ENCODE results near the gene FBXL7. TPM values are rescaled to one million over a fixed set of nuclear protein-coding genes. Genes with fewer than 3 reads are reported as not detected.

The FBXL7 gene
- total RNA-seq, 1 experiment from 2014 or later: not detected

- ChIA-PET POLR2A (ENCODE audit: unreplicated experiment) (no interaction called here), CTCF (no interaction called here)
- Histone ChIP-seq H2AFZ (no peak overlapping the region), H3K36me3 (ENCODE audit: low read depth) (no peaks in the 10 kb centered on the region), H4K20me1 (ENCODE audit: insufficient read depth) (no peaks in the 10 kb centered on the region), H3K9me2 (ENCODE audit: insufficient read depth) (no peaks in the 10 kb centered on the region), H3F3A (ENCODE audit: insufficient read depth, low read depth) (no peaks in the 10 kb centered on the region), H3K79me2 (ENCODE audit: low read depth) (no peaks in the 10 kb centered on the region), H3K27ac (no peak overlapping the region), H3K9me3 (ENCODE audit: insufficient read depth, low read depth) (no peaks in the 10 kb centered on the region), H3K27me3 (ENCODE audit: insufficient read depth, low read depth) (peaks cover 8% of the 10 kb centered on the region; the same call in 1 of the 2 replicates), H3K4me3 (no peak overlapping the region), H3K4me1 (replicated peaks; ENCODE audit: insufficient read depth) (no peaks in the 10 kb centered on the region), H3K4me2 (no peak overlapping the region)
- intact Hi-C loops (cut with micrococcal nuclease; ENCODE audit: unreplicated experiment): no loop called here
- no TSS peak for BruUV-seq (replicated peaks)
- TF ChIP-seq EZH2 (IDR thresholded peaks at IDR 0.05; ENCODE audit: low read depth) (no peak), CTCF (conservative IDR thresholded peaks at IDR 0.05) (no peak)
- DNase-seq: no peak
Observed at GRCh38 chr5:15821506-15821905, 321.5 kb downstream of the FBXL7 start.

- H3K4me1 ChIP-seq (replicated peaks; ENCODE audit: insufficient read depth): no peaks in the 10 kb centered on the region
- intact Hi-C loops (cut with micrococcal nuclease; ENCODE audit: unreplicated experiment): no loop called here
- H3K27ac ChIP-seq: no peak overlapping the region
- no peaks in the 10 kb centered on the region for H3K36me3 ChIP-seq (ENCODE audit: low read depth)
- no peaks in the 10 kb centered on the region for H3K9me3 ChIP-seq (ENCODE audit: insufficient read depth, low read depth)
- no peaks in the 10 kb centered on the region for H3K9me2 ChIP-seq (ENCODE audit: insufficient read depth)
- no peaks in the 10 kb centered on the region for H3F3A ChIP-seq (ENCODE audit: insufficient read depth, low read depth)
- H4K20me1 ChIP-seq (ENCODE audit: insufficient read depth): no peaks in the 10 kb centered on the region
- BruUV-seq (replicated peaks): no TSS peak
- H3K4me3 ChIP-seq: no peak overlapping the region
- H3K27me3 ChIP-seq (ENCODE audit: insufficient read depth, low read depth): peaks cover 8% of the 10 kb centered on the region; the same call in 1 of the 2 replicates
- ChIA-PET POLR2A (ENCODE audit: unreplicated experiment) (no interaction called here), CTCF (no interaction called here)
- no peak overlapping the region for H3K4me2 ChIP-seq
- DNase-seq: no peak
- no peaks in the 10 kb centered on the region for H3K79me2 ChIP-seq (ENCODE audit: low read depth)
- TF ChIP-seq EZH2 (IDR thresholded peaks at IDR 0.05; ENCODE audit: low read depth): no peak
- no peak for TF ChIP-seq CTCF (conservative IDR thresholded peaks at IDR 0.05)
- no peak overlapping the region for H2AFZ ChIP-seq
Observed at GRCh38 chr5:15823398-15823797, 323.4 kb downstream of the FBXL7 start.

- Histone ChIP-seq H3K4me2 (no peak overlapping the region), H3K36me3 (ENCODE audit: low read depth) (no peaks in the 10 kb centered on the region), H3K9me3 (ENCODE audit: insufficient read depth, low read depth) (no peaks in the 10 kb centered on the region), H4K20me1 (ENCODE audit: insufficient read depth) (no peaks in the 10 kb centered on the region), H3K27ac (no peak overlapping the region), H3F3A (ENCODE audit: insufficient read depth, low read depth) (no peaks in the 10 kb centered on the region), H3K9me2 (ENCODE audit: insufficient read depth) (no peaks in the 10 kb centered on the region), H3K27me3 (ENCODE audit: insufficient read depth, low read depth) (peaks cover 13% of the 10 kb centered on the region; the same call in 1 of the 2 replicates), H3K79me2 (ENCODE audit: low read depth) (no peaks in the 10 kb centered on the region), H2AFZ (no peak overlapping the region), H3K4me3 (no peak overlapping the region), H3K4me1 (replicated peaks; ENCODE audit: insufficient read depth) (no peaks in the 10 kb centered on the region)
- BruUV-seq (replicated peaks): no TSS peak
- no peak for DNase-seq
- intact Hi-C loops (cut with micrococcal nuclease; ENCODE audit: unreplicated experiment): no loop called here
- CTCF ChIA-PET: no interaction called here
- TF ChIP-seq EZH2 (IDR thresholded peaks at IDR 0.05; ENCODE audit: low read depth): no peak
- TF ChIP-seq CTCF (conservative IDR thresholded peaks at IDR 0.05): no peak
- POLR2A ChIA-PET (ENCODE audit: unreplicated experiment): no interaction called here
Observed at GRCh38 chr5:15827741-15828140, 327.8 kb downstream of the FBXL7 start.
